Mucosa of rectum (tissue), 2 donors: ENCODE data around the gene PALLD.

ENCODE experiments used
- H3K27ac ChIP-seq, 2 donors: one replicate each; pipeline ENCODE4 v1.7.0; 2013; ENCODE audit warnings: inconsistent platforms in 2 of 2, low read depth in 2 of 2, low read length in 2 of 2
- H3K27me3 ChIP-seq, 2 donors: one replicate each; pipeline ENCODE4 v1.7.0; 2013; ENCODE audit warnings: low read length in 2 of 2; ENCODE audit not compliant: control insufficient read depth in 2 of 2, insufficient read depth in 2 of 2
- H3K36me3 ChIP-seq, 2 donors: one replicate each; pipeline ENCODE4 v1.7.0; 2013; ENCODE audit warnings: low read length in 2 of 2; ENCODE audit not compliant: control insufficient read depth in 2 of 2, insufficient read depth in 2 of 2
- H3K4me1 ChIP-seq, 2 donors: one replicate each; pipeline ENCODE4 v1.7.0; 2013; ENCODE audit warnings: low read length in 2 of 2, mild to moderate bottlenecking in 1 of 2; ENCODE audit not compliant: control insufficient read depth in 2 of 2, insufficient read depth in 2 of 2
- H3K4me3 ChIP-seq, 2 donors: one replicate each; pipeline ENCODE4 v1.7.0; 2013; ENCODE audit warnings: low read length in 2 of 2
- H3K9ac ChIP-seq, 2 donors: one replicate each; pipeline ENCODE4 v1.7.0; 2013; ENCODE audit warnings: low read length in 2 of 2, low read depth in 1 of 2, mild to moderate bottlenecking in 1 of 2
- H3K9me3 ChIP-seq, 2 donors: one replicate each; pipeline ENCODE4 v1.7.0; 2013; ENCODE audit warnings: low read length in 2 of 2; ENCODE audit not compliant: control insufficient read depth in 2 of 2
- donor health status: healthy.
- donor health status: Normal muscosa, but diverticular disease.

Gene PALLD

DNA sequence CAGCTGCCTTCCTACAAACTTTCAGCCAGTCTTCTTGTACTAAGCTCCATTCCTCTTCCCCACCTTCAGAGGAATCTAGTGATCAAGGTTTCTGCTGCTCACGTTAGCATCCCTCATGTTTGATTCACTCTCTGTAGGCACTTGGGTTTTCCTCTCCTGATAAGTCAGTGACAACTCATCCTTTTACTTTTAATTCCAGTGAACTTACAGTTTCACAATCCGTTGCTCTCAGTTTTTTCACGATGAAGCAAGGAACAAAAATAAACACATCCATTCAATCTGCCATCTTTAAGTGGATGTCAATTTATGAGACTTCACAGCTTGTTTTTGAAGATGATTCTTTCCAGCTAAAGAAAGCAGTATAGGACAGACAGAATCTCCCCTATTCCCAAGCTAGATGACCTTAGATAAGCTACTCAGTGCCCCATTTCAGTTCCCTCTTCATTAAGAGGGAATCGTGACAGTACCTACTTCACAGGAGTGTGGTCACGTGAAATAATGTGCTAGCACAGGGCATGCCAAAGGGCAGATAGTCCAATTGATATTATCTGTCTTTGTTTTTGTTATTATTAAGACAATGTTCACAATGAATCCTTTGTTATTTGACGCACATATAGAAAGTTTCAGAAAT is 234.3 kb downstream of the PALLD start:
- H3K9me3 ChIP-seq, result no peaks in the 10 kb centered on the region
- H3K27ac ChIP-seq, result no peak overlapping the region
- no peak overlapping the region for H3K9ac ChIP-seq
- no peaks in the 10 kb centered on the region for H3K27me3 ChIP-seq
- peaks cover 0 to 3% of the 10 kb centered on the region in 2 donors for H3K36me3 ChIP-seq
- H3K4me3 ChIP-seq, result no peak overlapping the region
- no peaks in the 10 kb centered on the region for H3K4me1 ChIP-seq

DNA sequence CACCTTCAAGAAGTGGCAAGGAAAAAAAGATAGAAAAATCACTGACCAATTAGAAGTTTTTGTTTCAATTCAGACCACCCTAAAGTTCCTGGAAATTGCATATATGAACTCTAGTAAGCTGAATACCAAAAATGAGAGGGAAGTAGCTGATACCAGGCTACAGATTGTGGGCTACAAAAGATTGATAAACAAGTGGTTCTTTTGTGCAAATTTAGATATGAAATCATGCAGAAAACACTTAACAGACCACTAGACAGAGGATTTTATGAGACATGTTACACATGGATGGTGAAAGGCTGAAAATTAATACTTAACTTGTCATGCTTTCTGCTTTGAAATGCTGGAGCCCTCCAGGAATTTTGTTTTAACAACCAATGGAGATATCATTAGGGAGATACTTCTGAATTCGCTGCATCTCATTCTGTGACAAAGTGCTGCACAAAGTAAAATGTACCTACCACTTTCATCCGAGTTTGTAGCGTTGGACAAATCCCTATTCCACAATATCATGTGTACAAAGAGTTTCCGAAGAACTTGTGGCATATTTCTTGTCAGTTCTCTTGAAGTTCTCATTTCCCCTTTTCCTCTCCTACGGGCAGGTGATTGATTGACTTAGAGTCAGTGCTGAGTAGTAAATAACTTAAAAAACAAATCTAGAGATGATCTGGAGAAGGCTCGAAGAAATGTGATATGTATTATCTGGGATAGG is 235.0 kb downstream of the PALLD start:
- Histone ChIP-seq H3K27me3 (no peaks in the 10 kb centered on the region), H3K4me1 (no peaks in the 10 kb centered on the region), H3K4me3 (no peak overlapping the region), H3K9ac (no peak overlapping the region), H3K9me3 (no peaks in the 10 kb centered on the region), H3K36me3 (peaks cover 0 to 3% of the 10 kb centered on the region in 2 donors), H3K27ac (no peak overlapping the region)

DNA sequence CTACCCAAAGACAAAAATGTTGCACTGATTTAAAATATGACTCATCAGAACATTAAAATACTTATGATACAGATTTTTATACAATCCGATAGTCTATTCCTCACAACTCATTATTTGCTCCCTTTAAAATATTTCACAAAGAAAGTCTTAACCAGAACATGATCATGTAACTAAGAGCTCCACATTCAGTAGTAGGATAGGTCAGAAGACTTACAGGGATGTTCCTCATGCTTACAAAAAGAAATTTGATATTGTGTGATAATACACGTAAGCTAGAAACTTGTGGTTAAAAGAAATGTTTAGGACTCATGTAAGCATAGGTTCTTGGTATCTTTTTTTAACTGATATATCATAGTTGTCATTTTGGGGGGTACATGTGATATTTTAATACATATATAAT is 235.9 kb downstream of the PALLD start:
- Histone ChIP-seq H3K9ac (no peak overlapping the region), H3K27me3 (no peaks in the 10 kb centered on the region), H3K4me1 (no peaks in the 10 kb centered on the region), H3K4me3 (no peak overlapping the region), H3K9me3 (no peaks in the 10 kb centered on the region), H3K27ac (no peak overlapping the region), H3K36me3 (peaks cover 0 to 3% of the 10 kb centered on the region in 2 donors)

DNA sequence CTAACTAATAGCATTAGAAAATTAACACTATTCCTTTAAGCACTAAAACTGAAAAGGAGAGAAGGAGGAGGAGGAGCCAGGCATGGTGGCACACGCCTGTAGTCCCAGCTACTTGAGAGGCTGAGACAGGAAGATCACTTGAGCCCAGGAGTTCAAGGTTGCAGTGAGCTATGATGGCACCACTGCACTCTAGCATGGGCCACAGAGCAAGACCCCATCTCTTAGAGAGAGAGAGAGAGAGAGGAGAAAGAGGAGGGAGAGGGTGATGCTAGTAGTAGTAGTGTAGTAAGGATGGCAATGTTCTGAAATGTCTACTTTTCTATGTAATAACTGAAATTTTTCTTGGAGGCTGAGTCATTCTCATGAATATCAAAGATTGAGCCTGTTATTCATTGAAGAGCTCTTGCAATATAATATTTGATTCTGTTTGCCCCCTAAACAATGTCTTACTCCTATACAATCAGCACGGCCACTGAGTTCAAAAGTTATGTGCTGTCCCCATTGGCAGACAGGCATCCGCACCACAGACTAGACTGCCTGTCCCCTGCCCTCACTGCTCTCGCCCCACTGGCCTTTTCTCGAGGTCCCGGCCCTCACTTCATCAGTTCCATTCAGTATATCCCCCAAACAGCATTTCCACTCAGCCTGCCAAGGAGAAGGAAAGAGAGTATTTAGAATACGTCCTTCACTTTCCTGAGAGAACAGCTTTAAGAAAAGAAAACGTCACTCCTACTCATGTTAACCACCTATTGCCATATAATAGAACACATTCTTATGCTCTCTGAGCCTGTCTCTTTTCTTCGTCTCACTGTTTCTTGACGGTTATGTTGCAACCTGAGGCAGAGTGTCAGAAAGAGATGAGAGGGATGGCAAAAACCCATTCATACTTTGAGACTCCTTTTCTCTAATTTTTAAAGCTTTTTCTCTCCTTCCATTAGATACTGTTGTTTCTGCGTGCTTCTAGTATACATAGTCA is 238.1 kb downstream of the PALLD start:
- H3K27ac ChIP-seq, result no peak overlapping the region
- no peak overlapping the region for H3K9ac ChIP-seq
- no peak overlapping the region for H3K4me3 ChIP-seq
- H3K9me3 ChIP-seq, result no peaks in the 10 kb centered on the region
- no peaks in the 10 kb centered on the region for H3K27me3 ChIP-seq
- peaks cover 0 to 3% of the 10 kb centered on the region in 2 donors for H3K36me3 ChIP-seq
- H3K4me1 ChIP-seq, result no peaks in the 10 kb centered on the region

DNA sequence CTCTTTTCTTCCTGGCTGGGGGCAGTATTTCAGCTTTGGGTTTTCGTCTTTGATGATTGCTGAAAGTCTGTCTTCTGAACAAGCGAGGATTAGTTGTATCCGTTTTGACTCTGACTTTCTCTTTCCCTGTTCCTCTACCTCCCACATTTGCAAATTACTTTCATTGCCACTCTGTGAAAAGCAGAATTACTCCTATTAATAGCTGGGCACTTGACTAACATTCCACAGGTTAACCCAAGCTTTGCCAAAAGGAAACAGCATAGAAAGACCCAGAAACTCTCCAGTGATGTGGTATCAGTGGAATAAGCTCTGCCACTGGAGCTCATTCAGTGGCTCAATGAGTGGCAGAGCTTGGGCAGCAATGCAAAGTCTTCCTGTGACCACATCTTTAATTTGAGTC is 238.9 kb downstream of the PALLD start:
- no peak overlapping the region for H3K27ac ChIP-seq
- no peaks in the 10 kb centered on the region for H3K27me3 ChIP-seq
- H3K9me3 ChIP-seq, result no peaks in the 10 kb centered on the region
- peaks cover 0 to 3% of the 10 kb centered on the region in 2 donors for H3K36me3 ChIP-seq
- no peak overlapping the region for H3K4me3 ChIP-seq
- no peak overlapping the region for H3K9ac ChIP-seq
- no peaks in the 10 kb centered on the region for H3K4me1 ChIP-seq

DNA sequence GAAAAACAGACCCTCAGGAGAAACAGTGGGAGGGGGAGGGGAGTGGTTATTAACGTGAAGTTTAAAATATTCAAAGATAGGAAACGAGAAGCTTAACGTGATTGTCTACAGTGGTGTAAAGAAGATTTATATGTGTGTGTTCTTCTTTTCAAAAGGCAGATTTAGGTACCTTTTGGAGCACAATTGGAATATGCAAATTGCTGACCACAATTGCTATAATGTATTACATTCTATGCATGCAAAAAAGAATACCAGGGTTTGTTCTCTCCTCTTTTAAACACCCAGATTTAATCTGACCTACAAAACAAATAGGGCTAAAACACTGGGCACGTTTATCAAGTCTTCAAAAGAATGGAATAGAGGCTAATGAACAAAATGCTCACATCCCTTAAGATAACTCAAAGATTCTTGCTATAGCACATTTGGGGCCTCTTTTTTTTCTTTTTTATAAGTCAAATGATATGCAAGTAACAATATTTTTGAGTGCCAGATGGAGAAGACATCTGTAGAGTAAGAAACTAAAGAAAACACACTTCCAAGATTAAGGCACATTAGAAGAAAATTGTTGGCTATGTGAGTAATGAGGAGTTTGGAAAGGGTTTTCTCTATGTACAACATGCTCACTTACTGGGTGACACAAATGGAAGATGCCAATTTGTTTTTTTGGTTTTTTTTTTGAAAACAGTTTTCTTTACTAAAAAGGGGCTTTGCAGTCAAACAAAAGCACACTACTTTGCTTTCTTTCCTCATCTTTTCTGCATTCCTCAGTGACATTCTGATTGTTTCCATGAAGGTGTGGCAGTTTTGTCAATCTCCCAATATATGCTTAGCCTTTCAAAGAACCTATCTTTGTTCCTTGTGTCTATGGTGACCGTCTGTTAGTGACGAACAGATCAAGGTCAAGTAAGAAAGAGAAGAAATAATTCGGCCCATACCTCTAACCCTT is 240.3 kb downstream of the PALLD start:
- Histone ChIP-seq H3K27me3 (no peaks in the 10 kb centered on the region), H3K9me3 (no peaks in the 10 kb centered on the region), H3K27ac (no peak overlapping the region), H3K4me1 (no peaks in the 10 kb centered on the region), H3K4me3 (no peak overlapping the region), H3K9ac (no peak overlapping the region), H3K36me3 (peaks cover 0 to 3% of the 10 kb centered on the region in 2 donors)

DNA sequence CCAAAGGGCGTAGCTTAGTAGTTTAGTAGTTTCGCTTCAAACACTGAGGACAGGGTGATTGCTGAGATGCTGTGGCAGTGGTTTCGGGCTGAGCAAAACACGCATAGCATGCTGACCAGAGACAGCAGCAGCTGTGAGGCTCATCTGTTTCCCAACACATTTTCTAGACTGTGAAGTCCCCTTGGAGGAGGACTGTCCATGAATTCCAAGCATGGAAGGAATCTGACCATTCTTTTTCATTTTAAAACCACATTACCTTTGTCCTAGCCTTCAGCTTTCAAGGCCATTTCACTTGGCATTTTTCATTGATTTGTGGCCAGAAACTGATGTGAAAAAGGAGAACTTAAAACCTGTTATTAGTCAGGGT is 240.9 kb downstream of the PALLD start:
- Histone ChIP-seq H3K36me3 (peaks cover 0 to 3% of the 10 kb centered on the region in 2 donors), H3K27ac (no peak overlapping the region), H3K9ac (no peak overlapping the region), H3K4me1 (no peaks in the 10 kb centered on the region), H3K9me3 (no peaks in the 10 kb centered on the region), H3K27me3 (no peaks in the 10 kb centered on the region), H3K4me3 (no peak overlapping the region)

GRCh38 chr4:168739886-168740285 is 243.0 kb downstream of the PALLD start:
- Histone ChIP-seq H3K36me3 (peaks cover 0 to 3% of the 10 kb centered on the region in 2 donors), H3K9ac (no peak overlapping the region), H3K27me3 (no peaks in the 10 kb centered on the region), H3K4me1 (no peaks in the 10 kb centered on the region), H3K9me3 (no peaks in the 10 kb centered on the region), H3K27ac (no peak overlapping the region), H3K4me3 (no peak overlapping the region)

GRCh38 chr4:168740691-168741090 is 243.8 kb downstream of the PALLD start:
- Histone ChIP-seq H3K9ac (no peak overlapping the region), H3K4me1 (no peaks in the 10 kb centered on the region), H3K9me3 (no peaks in the 10 kb centered on the region), H3K27ac (no peak overlapping the region), H3K27me3 (no peaks in the 10 kb centered on the region), H3K36me3 (peaks cover 0 to 3% of the 10 kb centered on the region in 2 donors), H3K4me3 (no peak overlapping the region)
